ENCODE measurements around the gene UGT2B28.
"Not testable (repeated sequence)": the region's sequence is repeated elsewhere in the genome, so short reads cannot be mapped to it uniquely, and the experiment has no call there.

Gene UGT2B28

DNA sequence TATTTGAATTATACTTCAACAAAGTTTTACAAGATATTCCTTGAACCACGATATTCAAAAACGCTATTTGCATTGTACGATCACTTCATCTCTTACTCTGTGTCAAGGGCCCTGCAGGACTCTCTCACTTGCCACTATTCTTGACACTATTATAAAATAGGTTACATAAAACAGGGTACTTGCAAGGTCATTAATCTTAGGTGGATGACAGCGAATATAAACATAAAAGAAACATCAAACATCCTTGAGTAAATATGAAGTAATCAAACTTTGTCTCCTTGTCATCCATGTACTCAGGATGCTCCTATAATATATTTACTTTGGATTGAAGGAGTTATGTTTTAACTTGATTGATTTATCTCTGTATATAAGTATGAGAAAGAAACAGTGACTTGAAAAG lies at the start of gene UGT2B28:
UGT2B28 (plus strand) TSS at position 395 of the 400 bp plus-strand sequence. CDS start 26 bp downstream, outside the sequence.
- not testable (repeated sequence) for DNase-seq

DNA sequence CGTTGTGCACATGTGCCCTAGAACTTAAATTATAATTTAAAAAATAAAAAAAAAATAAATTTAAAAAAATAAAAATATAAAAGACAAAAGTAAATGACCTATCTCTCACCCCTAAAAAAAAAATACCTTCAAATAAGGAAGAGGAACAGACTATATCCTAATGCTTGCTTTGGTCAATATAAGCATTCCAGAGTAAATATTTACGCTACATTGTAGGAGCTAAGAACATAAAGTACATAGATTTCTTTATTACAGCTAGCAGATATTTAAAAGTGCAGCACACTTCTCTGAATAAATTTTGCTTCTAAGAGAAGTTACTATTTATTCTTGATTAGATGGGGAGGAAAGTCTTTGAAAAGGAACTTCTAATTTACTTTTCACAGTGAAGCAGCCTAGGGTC lies 41.2 kb upstream of the UGT2B28 start:
- DNase-seq: no peak

GRCh38 chr4:69239557-69240168 lies 40.6 kb upstream of the UGT2B28 start:
- DNase-seq: no peak

DNA sequence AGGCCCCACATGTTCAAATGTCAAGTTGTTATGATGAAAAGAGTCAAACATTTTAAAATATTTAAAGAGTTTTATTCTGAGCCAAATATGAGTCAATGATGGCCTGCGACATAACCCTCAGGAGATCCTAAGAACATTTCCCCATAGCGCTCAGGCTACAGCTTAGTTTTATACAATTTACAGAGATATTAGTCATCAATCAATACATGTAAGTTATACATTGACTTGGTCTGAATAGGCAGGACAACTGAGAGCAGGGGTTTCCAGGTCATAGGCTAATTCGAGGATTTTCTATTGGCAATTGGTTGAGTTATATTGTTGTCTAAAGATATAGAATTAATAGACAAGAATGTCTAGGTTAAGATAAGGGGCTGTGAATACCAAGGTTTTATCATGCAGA lies 39.5 kb upstream of the UGT2B28 start:
- DNase-seq: not testable (repeated sequence)

GRCh38 chr4:69241746-69242145 lies 38.5 kb upstream of the UGT2B28 start:
- not testable (repeated sequence) for DNase-seq

GRCh38 chr4:69242562-69243240 lies 37.6 kb upstream of the UGT2B28 start:
- not testable (repeated sequence) for DNase-seq

DNA sequence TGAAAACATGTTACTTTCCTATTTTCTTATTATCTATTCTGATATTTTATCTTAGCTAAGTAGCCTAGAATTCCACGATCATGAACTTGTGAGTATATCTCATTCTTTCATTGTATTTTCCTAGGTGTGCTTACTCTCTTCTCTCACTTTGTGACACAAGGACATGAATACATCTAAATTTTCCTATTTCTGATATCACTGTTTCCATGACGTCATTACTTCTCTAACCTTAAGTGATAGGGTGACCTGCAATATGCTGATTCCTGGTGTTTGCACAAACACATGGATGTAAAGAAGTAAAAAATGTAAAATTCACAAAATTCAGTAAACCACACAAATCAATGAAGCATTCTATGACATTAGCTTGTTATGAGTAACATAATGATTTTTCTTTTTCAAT lies 29.4 kb upstream of the UGT2B28 start:
- DNase-seq: not testable (repeated sequence)

- DNase-seq: not testable (repeated sequence)
These were observed 27.0 kb upstream of the UGT2B28 start for GRCh38 chr4:69253147-69253772.

- not testable (repeated sequence) for DNase-seq
These were observed 11.7 kb upstream of the UGT2B28 start for GRCh38 chr4:69268612-69269011.

- DNase-seq: not testable (repeated sequence)
These were observed 16.1 kb downstream of the UGT2B28 start for GRCh38 chr4:69296356-69296755.

GRCh38 chr4:69308426-69309033 lies 28.3 kb downstream of the UGT2B28 start:
- not testable (repeated sequence) for DNase-seq

GRCh38 chr4:69309549-69310076 lies 29.3 kb downstream of the UGT2B28 start:
- DNase-seq: not testable (repeated sequence)

- not testable (repeated sequence) for DNase-seq
These were observed 30.0 kb downstream of the UGT2B28 start for GRCh38 chr4:69310262-69310661.

DNA sequence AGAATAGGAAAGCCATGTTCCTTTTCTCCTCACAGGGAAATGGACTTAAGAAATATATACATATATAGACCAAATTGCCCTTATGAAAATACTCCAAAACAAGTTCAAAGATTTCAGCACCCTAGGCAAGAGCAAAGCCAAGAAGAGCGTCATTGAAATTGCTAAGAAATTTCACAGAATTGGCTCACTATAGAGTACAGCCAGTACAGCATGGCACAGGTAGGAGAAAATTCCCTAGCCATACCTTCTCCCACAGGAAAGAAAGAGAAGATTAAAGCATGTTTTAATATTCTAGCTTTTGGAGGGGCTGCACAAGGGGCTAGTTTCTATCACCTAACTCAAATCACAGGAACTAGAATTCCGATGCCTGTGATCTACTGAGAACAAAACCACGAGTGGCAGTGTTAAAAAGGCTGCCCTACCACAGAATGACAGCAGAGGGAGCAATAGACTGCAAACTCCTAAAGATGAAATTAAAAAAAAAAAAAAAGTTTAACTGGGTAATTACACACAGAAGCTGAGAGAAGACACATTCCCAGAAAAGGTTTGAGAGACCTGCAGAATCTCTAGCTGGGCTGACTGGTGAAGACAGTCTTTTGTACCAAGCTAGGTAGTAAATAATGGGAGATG lies 37.5 kb downstream of the UGT2B28 start:
- DNase-seq: not testable (repeated sequence)

DNA sequence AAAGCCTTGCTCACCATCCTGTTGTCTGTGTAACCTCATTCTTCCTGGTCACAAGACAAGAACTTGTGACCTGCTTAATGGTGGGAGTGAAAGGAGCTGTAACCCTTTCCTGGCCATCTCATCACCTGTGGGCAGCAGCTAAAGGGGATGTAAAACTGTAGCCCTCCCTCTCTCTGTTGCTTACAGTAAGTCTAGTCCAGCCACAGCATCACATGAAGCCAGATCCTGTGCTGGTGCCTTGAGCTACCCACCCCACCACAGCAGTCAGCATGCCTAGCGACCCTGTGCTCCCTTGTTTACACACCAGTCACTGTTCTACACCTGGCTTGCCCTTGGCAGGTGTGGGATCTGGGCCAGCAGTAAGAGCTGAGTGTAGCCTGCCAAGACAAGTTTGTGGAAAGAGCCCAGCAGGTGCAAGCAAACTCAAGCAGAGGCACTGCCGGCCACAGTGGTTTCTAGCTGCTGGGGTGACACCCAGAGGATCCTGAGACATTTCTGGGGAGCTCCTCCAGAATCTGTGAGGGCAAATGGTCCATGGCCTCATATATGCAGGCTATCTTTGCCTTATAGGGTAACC lies 41.0 kb downstream of the UGT2B28 start:
- DNase-seq: no peak

GRCh38 chr4:69322055-69322454 lies 41.8 kb downstream of the UGT2B28 start:
- no peak for DNase-seq

DNA sequence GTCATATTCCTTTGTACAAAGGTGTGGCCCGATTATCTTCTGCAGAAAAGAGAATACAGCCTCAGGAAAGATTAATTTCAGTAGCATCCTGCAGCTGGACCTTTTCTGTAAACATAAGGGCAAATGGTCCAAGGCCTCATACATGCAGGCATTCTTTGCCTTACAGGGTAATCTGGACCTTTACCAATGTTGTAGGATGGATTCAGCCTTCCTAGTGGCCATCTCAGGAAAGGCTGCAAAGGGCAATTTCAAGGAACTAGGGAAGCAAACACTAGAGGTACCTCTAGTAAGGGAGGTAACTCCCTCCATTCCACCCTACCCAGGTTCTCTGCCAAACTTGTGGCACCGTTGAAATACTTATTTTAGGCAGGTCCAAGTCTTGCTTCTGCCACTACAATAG lies 43.0 kb downstream of the UGT2B28 start:
- no peak for DNase-seq

DNA sequence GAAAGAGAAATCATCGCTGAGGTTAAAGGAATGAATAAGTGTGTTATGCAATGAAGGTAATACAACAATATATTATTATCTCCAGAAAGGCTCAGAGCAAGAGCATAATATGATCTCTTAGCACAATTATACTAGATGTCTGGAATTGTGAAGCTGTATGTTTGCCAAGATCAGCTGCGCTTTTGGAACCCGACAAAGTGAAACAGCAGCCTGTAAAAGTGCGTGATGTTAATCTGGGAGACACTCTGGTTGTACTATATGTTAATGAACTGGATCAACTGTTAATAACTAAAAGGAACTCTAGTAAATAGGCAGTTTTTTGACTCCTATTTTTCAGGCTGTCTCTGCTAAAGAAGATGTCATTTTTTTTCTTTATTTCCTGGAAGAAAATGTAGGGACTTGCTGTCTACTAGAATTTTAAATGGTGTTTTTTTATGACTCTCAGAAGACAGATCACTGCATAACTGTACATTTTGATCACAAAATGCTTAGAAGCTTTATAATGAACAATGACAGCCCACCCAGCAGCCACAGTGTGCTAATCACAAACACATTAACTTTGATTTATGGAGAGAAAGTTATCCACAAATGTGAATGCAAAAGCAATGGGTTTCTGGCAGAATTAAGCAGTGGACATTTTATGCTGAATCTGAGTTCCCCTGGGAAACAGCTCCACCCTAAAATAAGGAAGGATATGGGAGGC lies 50.2 kb downstream of the UGT2B28 start:
- DNase-seq: no peak

DNA sequence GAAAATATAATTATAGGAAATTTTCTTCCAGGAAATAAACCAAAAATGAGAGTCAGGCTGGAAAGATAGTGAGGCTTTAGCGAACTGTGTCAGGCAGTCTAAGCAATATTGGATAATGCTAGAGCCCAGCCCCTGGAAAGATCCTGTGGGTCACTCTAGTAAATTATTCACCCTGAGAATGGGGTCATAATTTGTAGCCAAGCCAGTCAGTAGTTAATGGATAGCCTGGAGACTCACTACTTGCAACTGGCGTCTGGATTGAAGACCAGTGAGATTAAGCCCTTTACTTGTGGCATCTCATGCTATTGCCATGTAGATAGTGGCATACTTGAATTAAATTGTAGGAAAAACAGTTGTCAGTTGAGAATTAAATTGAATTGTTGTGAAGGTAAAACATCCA lies 51.0 kb downstream of the UGT2B28 start:
- DNase-seq: not testable (repeated sequence)

DNA sequence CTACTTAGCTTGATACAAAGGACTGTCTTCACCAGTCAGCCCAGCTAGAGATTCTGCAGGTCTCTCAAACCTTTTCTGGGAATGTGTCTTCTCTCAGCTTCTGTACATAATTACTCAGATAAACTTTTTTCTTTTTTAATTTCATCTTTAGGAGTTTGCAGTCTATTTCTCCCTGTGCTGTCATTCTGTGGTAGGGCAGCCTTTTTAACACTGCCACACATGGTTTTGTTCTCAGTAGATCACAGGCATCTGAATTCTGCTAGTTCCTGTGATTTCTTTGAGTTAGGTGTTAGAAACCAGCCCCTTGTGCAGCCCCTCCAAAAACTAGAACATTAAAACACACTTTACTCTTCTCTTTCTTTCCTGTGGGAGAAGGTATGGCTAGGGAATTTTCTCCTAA lies 55.2 kb downstream of the UGT2B28 start:
- not testable (repeated sequence) for DNase-seq

GRCh38 chr4:69343114-69343513 lies 62.8 kb downstream of the UGT2B28 start:
- not testable (repeated sequence) for DNase-seq

Data from CD4-positive, alpha-beta T cell treated with Interleukin-15 for 1 hour (primary cell).